Epithelial cell of proximal tubule (primary cell): Measurements from ENCODE around the gene MROH8. TPM values are rescaled to one million over a fixed set of nuclear protein-coding genes. Genes with fewer than 3 reads are reported as not detected.

ENCODE experiments used
- DNase-seq: peaks from one replicate; pipeline ENCODE4 v3.0.0-alpha.2; 2011; ENCODE audit warnings: low read depth
- H3K4me3 ChIP-seq: 2 replicates; pipeline ENCODE4 v1.5.1; 2011; ENCODE audit warnings: low read depth, mild to moderate bottlenecking, low read length
- total RNA-seq: library from RNA; depleted of rRNA; stranded (reverse); fragments of >200 nt; gene quantifications from 2 replicates; pipeline ENCODE4 v1.2.3, GENCODE V29; 2015
- TF ChIP-seq, protein P1 (sequence below): conservative IDR thresholded peaks from 2 replicates; pipeline ENCODE4 v1.5.1; 2012; ENCODE audit warnings: low read depth, mild to moderate bottlenecking, low read length

Gene MROH8
- total RNA-seq, 1 donor from 2014 or later: 1.2 TPM

DNA sequence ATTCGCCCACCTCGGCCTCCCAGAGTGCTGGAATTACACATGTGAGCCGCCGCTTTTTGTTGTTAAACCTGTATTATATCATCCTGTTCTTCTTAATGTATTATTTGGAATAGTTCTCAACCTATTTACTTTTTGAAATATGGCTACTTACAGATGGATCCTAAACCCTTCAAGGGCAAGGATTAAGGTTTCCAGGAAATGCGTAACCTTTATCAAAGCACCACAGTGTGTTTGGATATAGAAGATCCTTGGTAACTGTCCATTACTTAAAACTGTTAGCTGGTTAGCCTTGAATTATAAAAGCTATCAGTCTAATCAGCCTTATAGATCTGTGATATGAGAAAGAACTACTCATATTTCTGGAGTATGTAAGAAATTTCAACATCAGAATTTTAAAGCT is 12.5 kb downstream of the MROH8 start:
- DNase-seq: no peak
- H3K4me3 ChIP-seq: no peak overlapping the region
- TF ChIP-seq, protein P1, sequence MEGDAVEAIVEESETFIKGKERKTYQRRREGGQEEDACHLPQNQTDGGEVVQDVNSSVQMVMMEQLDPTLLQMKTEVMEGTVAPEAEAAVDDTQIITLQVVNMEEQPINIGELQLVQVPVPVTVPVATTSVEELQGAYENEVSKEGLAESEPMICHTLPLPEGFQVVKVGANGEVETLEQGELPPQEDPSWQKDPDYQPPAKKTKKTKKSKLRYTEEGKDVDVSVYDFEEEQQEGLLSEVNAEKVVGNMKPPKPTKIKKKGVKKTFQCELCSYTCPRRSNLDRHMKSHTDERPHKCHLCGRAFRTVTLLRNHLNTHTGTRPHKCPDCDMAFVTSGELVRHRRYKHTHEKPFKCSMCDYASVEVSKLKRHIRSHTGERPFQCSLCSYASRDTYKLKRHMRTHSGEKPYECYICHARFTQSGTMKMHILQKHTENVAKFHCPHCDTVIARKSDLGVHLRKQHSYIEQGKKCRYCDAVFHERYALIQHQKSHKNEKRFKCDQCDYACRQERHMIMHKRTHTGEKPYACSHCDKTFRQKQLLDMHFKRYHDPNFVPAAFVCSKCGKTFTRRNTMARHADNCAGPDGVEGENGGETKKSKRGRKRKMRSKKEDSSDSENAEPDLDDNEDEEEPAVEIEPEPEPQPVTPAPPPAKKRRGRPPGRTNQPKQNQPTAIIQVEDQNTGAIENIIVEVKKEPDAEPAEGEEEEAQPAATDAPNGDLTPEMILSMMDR: no peak

DNA sequence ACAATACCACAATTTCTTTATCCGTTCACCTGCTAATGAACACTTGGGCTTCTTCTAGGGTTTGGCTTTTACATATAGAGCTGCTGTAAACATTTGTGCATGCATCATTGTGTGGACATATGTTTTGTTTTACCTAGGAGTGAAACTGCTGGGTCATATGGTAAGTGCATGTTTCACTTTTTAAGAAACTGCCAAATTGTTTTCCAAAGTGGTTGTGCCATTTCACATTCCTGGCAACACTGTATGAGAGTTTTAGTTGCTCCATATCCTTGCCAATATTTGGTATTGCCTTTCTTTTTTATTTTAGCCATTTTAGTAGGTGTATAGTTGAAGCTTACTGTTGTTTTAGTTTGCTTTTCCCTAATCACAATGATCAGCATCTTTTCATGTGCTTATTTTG is 14.3 kb downstream of the MROH8 start:
- DNase-seq: no peak
- H3K4me3 ChIP-seq: no peak overlapping the region
- TF ChIP-seq, protein P1: no peak

DNA sequence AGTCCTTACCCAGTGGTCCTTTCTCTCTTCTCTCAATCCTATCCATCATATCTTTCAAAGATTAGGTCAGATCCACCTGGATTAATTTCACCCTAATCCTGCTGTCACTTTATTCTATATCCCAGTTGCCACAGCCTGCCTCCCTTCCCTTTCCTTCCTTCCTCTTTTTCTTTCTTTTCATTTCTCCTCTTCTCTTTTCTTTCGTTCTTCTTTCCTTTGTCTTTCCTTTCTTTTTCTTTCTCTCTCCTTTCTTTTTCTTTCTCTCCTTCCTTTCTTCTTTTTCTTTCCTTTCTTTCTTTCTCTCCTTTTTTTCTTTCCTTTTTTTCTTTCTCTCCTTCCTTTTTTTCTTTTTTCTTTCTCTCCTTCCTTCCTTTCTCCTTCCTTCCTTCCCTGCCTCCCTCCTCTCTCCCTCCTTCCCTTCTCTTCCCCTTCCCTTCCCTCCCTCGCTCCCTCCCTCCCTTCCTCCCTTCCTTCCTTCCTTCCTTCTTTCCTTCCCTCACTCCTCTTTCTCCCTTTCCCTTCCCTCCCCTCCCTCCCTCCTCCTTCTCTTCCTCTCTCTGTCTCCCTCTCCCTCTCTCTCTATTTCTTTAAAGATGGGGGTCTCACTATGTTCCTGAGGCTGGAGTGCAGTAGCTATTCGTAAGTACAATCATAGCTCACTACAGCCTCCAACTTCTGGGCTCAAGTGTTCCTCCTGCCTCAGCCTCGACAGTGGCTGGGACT is 15.4 kb downstream of the MROH8 start:
- no peak overlapping the region for H3K4me3 ChIP-seq
- TF ChIP-seq, protein P1: no peak
- DNase-seq: no peak

DNA sequence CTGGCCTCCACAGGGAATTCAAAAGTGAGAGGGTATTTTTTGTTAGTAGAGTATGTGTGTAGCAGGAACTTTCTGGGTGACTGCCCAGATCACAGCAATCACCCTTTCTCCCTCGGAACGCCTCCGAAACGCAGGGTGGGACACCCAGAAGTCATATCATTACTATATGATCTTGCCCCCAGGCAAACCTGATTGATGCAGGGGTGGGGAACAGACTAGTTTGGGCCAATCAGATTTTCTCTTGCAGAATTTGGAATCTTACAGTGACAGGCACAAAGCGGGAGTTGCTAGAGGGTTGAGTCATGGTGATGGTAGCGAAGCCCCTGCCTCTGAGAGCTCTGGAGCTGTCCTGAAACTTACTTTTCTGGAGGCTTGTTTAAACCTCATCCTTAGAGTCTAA is 16.7 kb downstream of the MROH8 start:
- no peak overlapping the region for H3K4me3 ChIP-seq
- TF ChIP-seq, protein P1: no peak
- no peak for DNase-seq

DNA sequence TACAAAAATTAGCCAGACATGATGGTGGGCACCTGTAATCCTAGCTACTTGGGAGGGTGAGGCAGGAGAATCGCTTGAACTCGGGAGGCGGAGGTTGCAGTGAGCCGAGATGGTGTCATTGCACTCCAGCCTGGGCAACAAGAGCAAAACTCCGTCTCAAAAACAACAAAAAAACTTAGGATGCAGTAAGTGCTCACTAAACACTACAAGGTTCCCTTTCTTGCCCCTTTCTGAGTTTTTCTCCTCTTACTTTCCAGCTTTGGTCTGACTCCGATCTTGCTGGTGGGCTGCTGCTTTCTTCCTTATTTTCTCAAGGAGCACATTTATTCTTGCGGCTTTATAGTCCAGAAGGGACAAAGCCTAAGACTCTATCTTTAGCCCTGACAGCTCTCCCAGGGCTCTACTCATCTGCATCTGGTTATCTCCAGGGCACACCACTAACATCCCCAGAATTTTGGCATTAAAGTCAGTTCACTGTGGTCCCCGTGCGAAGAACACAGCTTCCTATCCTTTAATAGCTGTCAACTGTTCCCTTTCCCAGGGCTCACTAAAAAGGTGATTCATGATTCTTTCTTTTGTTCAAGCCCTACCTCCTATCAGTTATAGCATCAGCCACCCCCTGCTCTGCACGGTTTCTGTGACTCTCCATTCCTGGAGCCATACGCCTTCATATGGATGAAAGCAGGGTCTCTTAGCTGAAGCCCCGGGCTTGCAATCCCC is 17.4 kb downstream of the MROH8 start:
- no peak overlapping the region for H3K4me3 ChIP-seq
- TF ChIP-seq, protein P1: no peak
- no peak for DNase-seq

DNA sequence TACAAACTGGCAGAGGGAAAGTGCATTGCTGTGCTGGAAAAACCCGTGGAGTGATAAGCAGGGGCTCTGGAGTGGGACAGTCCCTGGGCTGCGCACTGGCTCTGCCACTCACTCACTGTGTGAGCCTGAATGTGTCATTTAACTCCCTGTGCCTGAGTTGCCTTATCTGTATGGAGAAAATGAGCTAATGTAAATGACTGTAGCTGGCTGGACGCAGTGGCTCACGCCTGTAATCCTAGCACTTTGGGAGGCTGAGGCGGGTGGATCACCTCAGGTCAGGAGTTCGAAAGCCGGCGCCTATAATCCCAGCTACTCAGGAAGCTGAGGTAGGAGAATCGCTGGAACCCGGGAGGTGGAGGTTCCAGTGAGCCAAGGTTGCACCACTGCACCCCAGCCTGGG is 18.7 kb downstream of the MROH8 start:
- no peak overlapping the region for H3K4me3 ChIP-seq
- DNase-seq: no peak
- TF ChIP-seq, protein P1: no peak
